Ishikawa (cell line): ENCODE results near the gene KLHDC7A.

Experiments used
- CEBPB ChIP-seq: IDR thresholded peaks from 2 replicates; pipeline ENCODE4 v1.6.1; 2012
- CREB1 ChIP-seq: IDR thresholded peaks from 2 replicates; pipeline ENCODE4 v1.6.1; 2012; ENCODE audit warnings: low read depth
- EGR1 ChIP-seq: IDR thresholded peaks from 2 replicates; pipeline ENCODE4 v1.6.1; 2012
- EP300 ChIP-seq: IDR thresholded peaks from 2 replicates; pipeline ENCODE4 v1.6.1; 2012; ENCODE audit warnings: borderline replicate concordance
- FOXM1 ChIP-seq: IDR thresholded peaks from 2 replicates; pipeline ENCODE4 v1.6.1; 2012; ENCODE audit warnings: low read depth, borderline replicate concordance
- NFIC ChIP-seq: IDR thresholded peaks from 2 replicates; pipeline ENCODE4 v1.6.1; 2012
- RAD21 ChIP-seq: IDR thresholded peaks from 2 replicates; pipeline ENCODE4 v1.6.1; 2012; ENCODE audit warnings: low read depth
- TAF1 ChIP-seq: IDR thresholded peaks from 2 replicates; pipeline ENCODE4 v1.6.1; 2012; ENCODE audit warnings: low read depth, mild to moderate bottlenecking
- TCF12 ChIP-seq: IDR thresholded peaks from 2 replicates; pipeline ENCODE4 v1.6.1; 2012; ENCODE audit warnings: low read depth
- TEAD4 ChIP-seq: IDR thresholded peaks from 2 replicates; pipeline ENCODE4 v1.6.1; 2012
- YY1 ChIP-seq: IDR thresholded peaks from 2 replicates; pipeline ENCODE4 v1.6.1; 2012; ENCODE audit warnings: low read depth
- TF ChIP-seq, protein P1 (sequence below): IDR thresholded peaks from 2 replicates; pipeline ENCODE4 v1.6.1; 2012
- TF ChIP-seq, protein P2 (sequence below): IDR thresholded peaks from 2 replicates; pipeline ENCODE4 v1.6.1; 2012

DNA sequence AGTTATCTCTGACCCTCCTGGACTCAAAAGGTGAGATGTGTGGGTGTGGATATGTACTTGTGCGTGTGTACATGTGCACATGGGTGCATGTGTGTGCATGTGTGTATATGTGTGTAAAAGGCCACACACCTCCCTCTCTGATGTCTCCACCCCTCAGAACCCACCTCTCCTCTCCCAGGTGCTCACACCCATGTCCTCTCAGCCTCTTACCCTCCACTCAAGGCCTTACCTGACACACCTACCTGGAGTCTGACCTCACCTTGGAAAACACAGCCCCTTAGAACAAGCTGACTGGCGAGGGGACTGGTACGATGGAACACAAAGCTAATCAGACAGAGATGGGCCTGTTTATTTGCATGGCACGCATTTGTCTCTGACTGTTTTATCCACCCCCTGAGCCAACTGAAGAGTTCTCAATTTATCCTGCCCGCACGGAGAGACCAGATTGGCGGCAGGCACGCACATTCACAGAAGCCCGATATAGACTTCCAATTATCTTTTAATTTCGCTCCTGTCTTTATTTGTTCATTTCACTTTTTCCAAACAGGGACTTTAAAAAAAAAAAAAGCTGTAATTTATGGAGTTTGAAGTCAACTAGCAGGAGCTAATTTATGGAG, 6.1 kb upstream of the KLHDC7A start:
- TF ChIP-seq EP300 (no peak), CEBPB (no peak), TAF1 (no peak), RAD21 (no peak), FOXM1 (no peak), EGR1 (no peak), TEAD4 (no peak), TCF12 (no peak), NFIC (no peak), CREB1 (no peak), YY1 (no peak)
- TF ChIP-seq, protein P1, sequence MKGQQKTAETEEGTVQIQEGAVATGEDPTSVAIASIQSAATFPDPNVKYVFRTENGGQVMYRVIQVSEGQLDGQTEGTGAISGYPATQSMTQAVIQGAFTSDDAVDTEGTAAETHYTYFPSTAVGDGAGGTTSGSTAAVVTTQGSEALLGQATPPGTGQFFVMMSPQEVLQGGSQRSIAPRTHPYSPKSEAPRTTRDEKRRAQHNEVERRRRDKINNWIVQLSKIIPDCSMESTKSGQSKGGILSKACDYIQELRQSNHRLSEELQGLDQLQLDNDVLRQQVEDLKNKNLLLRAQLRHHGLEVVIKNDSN: no peak
- TF ChIP-seq, protein P2, sequence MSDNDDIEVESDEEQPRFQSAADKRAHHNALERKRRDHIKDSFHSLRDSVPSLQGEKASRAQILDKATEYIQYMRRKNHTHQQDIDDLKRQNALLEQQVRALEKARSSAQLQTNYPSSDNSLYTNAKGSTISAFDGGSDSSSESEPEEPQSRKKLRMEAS: no peak
